GM19455 (cell line): ENCODE measurements around the gene FAM3D.
"Not testable (repeated sequence)": the region's sequence is repeated elsewhere in the genome, so short reads cannot be mapped to it uniquely, and the experiment has no call there.

ENCODE experiments used
- ATAC-seq: cut with Tn5 transposase; IDR thresholded peaks from one replicate; pipeline ENCODE4 v1.9.1; 2021; ENCODE audit not compliant: unreplicated experiment

Gene FAM3D

GRCh38 chr3:58666683-58667082 is at the start of gene FAM3D:
TSS of gene FAM3D (minus strand) at chr3:58666774. CDS start at chr3:58655563, 11,211 bp downstream.
- ATAC-seq = no peak

GRCh38 chr3:58713715-58714401 is 47.3 kb upstream of the FAM3D start:
- ATAC-seq = no peak

GRCh38 chr3:58711871-58712270 is 45.3 kb upstream of the FAM3D start:
- no peak for ATAC-seq

- not testable (repeated sequence) for ATAC-seq
These were observed 42.4 kb upstream of the FAM3D start for GRCh38 chr3:58708983-58709382.

- no peak for ATAC-seq
These were observed 41.7 kb upstream of the FAM3D start for GRCh38 chr3:58708116-58708791.

- ATAC-seq = no peak
These were observed 40.9 kb upstream of the FAM3D start for GRCh38 chr3:58707390-58707930.

- ATAC-seq = no peak
These were observed 40.0 kb upstream of the FAM3D start for GRCh38 chr3:58706395-58707167.

GRCh38 chr3:58704745-58705144 is 38.2 kb upstream of the FAM3D start:
- ATAC-seq = no peak

GRCh38 chr3:58704304-58704703 is 37.7 kb upstream of the FAM3D start:
- ATAC-seq = not testable (repeated sequence)

GRCh38 chr3:58698246-58698645 is 31.7 kb upstream of the FAM3D start:
- ATAC-seq = no peak

GRCh38 chr3:58697561-58697960 is 31.0 kb upstream of the FAM3D start:
- no peak for ATAC-seq

GRCh38 chr3:58696813-58697212 is 30.2 kb upstream of the FAM3D start:
- ATAC-seq = not testable (repeated sequence)

- no peak for ATAC-seq
These were observed 29.5 kb upstream of the FAM3D start for GRCh38 chr3:58696093-58696492.

- ATAC-seq = not testable (repeated sequence)
These were observed 28.7 kb upstream of the FAM3D start for GRCh38 chr3:58695284-58695683.

GRCh38 chr3:58693940-58694850 is 27.6 kb upstream of the FAM3D start:
- no peak for ATAC-seq

- ATAC-seq = no peak
These were observed 25.9 kb upstream of the FAM3D start for GRCh38 chr3:58692484-58692883.

- no peak for ATAC-seq
These were observed 25.4 kb upstream of the FAM3D start for GRCh38 chr3:58691997-58692396.

- ATAC-seq = no peak
These were observed 23.9 kb upstream of the FAM3D start for GRCh38 chr3:58690490-58690889.

GRCh38 chr3:58688574-58688973 is 22.0 kb upstream of the FAM3D start:
- ATAC-seq = no peak

- ATAC-seq = no peak
These were observed 20.3 kb upstream of the FAM3D start for GRCh38 chr3:58686847-58687246.

GRCh38 chr3:58685641-58686040 is 19.1 kb upstream of the FAM3D start:
- ATAC-seq = no peak
